Measurements from ENCODE around the gene HHLA2.

The HHLA2 gene

DNA sequence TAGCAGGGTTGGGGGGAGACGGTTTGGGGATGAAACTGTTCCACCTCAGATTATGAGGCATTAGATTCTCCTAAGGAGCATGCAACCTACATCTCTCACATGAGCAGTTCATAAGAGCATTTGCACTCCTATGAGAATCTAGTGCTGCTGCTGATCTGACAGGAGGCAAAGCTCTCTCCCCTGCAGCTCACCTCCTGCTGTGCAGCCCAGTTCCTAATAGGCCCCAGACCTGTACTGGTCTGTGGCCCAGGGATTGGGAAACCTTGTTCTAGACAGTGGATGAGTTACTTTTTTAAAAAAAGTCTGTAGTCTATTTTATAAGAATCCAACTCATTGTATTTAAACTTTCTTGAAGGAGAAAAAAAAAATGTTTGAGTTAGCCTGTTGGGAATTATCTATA is 100.0 kb downstream of the HHLA2 start:
- no peak for DNase-seq

DNA sequence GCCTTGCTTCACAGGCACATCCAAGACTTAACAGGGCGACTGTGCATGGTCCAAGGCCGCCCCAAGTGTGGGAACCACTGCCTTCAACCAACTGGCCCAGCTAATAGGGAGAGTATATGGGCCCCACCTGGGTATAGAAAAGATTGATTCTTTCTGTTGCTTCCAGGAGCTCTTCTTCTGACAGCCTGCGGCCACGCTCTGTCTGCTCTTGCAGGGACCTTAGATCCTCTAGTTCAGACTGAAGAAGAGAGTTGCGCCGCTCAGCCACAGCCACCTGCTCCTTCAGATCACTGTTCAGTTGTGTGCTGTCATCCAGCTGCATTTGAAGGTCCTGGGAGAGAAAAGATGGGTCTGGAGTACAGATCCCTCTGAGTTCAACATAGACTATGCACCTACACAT is 102.2 kb downstream of the HHLA2 start:
- no peak for DNase-seq

DNA sequence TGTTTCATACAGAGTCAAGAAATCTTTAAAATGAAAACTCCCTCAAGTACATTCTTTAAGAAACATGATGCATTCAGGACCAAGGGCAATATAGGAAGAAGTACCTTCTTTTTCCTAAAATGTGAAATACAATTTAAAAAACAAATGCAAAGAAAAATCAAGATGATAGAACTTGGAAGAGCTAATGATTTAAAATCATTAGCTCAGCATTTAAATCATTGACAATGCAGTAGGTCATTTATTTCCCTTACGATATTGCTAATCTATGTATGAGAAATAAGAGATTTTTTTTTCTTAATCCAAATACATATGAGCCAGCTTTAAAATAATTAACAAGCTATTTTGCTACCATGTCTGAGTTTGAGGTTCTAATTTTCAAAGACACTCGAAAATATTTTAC is 105.5 kb downstream of the HHLA2 start:
- no peak for DNase-seq

DNA sequence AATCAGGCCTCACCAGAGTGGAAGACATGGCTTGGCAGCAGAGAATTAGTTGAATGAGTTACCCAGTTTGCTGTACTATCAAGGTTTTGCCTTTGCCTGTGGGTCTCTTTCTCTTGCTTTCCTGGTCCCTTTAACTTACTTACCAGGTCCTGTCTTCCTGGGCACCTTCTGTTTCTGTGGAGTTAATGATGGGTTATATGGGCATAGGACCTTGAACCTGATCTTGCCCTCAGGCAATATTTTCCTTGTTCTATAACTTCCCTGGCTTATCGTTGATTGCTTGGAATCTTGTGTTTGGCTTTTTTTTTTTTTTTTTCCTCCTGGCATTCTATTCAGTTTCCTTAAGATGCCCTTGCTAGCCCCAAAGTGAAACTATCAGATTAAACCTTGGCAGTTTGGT is 106.8 kb downstream of the HHLA2 start:
- DNase-seq, result no peak

DNA sequence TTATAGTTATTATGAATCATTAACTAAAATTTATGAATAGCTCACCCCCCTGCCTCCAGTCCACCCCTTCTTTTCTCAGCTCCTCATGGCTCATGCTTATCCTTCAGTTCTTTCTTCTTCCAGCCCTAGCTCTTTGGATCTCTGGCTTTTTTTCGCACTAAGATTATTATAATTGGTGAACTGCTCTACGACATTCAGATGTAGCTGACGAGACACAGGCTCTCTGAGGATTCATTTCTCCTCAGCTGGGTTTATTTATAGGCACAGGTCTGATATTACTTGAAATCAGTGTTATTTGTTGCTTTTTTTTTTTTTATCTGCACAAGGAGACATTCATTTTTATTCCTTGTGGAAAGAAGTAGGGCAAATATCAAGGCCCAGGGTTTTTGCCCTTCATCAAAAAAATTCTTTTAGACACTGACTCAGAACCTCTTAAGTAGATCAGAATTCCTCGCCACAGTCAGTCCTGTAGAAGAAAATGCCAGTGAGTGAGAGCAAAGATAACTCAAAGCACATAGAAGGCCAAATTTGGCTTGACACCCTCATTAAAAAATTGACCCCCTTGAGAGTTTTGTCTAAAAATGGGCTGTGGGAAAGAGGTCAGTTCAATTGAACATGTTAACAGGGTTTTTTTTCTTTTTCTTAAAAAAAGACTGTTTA is 107.5 kb downstream of the HHLA2 start:
- no peak for DNase-seq

DNA sequence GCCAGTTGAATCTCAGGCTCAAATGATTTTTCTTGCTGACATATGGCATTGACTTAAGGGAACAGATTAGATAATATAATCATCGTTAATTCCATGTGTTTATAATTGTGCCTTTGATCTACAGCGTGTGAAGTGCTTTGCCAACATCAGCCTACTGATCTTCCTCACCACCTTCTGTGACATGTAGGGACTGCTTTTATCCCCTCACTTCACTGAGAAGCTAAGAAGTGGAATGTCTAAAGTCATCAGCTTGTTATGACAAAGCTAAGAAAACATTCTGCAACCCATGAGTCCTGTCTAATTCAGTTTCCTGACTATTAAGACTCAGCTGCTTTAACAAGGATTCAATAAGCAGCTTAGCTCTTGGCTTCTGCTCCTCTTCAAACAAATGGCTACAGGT is 108.0 kb downstream of the HHLA2 start:
- DNase-seq, result no peak

DNA sequence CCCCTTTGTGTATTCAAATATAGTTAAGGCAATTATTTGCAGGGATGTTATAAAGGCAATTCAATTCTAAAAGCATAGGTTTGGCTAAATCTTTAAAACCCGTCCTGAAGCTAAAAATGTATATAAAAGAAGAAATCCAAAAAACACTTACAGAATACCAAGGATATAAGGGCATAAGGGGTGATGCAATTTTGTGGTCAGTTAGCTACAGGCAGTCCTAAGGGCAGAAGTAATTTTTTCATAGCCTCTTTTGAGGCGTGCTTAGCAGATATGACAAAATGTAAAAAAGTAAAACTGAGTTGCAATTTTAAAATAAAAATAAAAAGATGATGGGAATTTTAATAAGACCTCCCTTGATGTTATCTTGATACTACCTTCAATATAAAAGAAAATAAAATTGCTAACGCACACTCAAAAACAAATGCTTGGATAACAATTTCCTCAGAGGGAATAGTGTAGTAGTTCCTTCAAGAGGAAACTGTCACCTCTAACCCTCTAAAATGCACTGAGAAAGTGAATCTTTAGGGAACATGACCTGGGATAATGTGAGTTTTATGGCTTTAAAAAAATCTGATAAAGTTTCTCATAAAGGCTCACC is 109.8 kb downstream of the HHLA2 start:
- DNase-seq, result no peak

DNA sequence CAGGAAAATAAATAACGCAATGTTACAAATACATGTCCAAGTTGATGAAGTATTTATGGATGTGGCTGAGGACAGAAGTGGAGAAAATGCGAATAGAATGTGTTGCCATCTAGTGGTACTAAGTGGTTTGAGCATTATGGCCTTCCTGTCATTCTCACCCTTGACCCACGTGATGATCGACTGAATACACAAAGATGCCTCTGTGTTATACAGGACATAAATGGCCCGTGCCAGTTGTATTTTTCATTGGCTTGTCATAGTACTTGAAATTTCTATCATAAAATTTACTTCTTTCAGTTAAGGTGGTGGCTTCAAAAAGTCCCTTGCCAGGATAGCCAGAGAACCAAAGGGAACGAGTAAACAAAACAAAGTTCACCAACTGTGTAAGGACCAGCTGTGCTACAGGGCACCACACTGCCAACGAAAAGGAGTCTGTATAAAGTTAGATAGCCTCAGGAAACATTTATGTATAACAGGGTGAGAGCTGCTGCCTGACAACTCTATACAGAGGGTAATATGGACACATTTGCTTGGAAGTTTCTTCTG is 110.4 kb downstream of the HHLA2 start:
- no peak for DNase-seq

DNA sequence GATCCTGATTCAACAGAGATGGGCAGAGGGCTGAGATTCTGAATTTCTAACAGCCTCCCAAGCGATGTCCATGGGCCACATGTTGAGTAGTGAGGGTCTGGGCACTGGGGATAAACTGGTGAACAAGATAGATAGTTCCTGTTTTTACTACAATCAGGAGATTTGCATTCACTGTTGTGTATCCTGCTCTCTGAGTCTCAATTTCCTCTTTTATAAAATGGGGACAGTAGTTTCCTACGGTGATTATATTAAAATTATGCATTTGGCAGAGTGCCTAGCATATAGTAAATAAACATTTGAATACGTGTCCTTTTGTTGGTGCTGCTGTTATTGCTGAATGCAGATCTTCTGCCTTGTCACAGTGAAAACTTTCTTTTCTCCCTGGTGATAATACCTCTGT is 111.5 kb downstream of the HHLA2 start:
- DNase-seq, result no peak

DNA sequence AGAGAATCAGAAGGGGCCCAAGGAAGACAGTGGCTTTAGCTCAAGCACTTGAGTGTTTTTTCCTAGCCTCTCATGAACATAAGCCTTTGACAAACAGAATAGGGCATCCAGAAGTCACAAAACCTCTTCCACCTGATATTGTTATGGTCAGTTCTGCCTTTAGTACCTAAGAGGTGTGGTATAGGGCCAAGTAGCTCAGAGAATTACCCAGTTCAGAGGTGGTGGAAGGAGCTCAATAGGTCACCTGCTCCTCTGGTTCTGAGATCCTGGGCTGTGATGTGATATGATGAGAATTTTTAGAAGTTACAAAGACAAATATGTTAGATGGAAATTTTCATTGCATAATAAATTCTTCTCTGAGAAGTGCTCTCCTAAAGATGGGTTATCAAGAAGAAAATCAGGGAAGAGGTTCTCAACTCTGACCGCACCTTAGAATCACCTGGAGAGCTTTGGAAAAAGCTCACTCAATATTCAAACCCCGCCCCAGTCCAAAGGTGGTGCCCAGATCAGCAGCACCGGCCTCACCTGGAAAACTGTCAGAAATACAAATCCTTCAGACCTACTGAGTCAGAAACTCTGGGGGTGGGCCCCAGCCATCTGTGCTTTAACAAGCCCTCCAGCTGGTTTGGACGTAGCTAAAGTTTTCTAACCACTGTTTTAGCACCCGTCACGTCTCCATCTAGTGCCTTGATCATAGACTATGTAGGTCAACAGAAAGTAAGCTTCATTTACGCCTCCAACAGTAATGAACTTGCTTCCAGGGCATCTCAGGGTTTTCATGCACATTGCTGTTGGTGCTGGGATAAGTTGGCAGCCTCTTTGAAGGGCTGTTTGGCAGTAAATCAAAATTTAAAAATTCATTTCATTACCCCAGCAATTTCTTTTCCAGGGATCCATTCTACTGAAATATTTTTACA is 112.8 kb downstream of the HHLA2 start:
- DNase-seq, result no peak

DNA sequence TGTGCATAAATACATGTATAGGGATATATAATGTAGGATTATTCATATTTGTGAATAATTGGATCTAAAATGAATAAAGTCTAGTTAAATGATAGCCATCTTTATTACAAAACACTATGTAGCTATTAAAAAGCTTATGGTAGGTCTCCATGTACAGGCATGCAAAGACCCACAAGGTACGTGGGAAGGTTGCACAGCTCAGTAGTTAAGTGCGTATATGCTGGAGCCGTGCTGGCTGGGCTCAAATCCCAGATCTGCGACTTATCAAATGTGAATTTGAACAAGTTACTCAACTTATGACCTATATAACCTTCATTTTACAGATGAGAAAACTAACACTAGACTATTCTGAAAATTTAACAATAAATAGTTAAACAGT is 113.4 kb downstream of the HHLA2 start:
- no peak for DNase-seq

DNA sequence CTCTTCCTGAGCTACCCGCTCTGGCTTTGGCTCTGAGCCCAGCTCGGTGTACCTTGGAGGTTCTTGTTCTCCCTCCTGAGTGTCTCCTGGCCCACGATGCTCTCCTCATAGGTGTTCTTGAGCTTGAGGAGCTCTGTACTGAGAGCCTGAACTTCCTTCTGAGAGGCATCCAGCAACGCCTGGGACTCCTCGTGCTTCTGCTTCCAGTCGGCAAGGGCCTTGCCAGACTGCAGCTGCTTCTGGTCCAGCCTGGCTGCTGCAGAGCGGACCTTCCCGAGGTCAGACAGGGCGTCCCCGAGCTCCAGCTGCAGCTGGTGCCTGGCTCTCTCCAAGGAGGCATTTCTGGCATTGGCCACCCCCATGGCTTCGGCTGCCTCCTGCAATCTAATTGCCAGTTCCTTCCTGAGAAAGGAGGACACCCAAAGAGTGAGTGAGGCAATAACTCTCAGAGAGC is 114.2 kb downstream of the HHLA2 start:
- no peak for DNase-seq

DNA sequence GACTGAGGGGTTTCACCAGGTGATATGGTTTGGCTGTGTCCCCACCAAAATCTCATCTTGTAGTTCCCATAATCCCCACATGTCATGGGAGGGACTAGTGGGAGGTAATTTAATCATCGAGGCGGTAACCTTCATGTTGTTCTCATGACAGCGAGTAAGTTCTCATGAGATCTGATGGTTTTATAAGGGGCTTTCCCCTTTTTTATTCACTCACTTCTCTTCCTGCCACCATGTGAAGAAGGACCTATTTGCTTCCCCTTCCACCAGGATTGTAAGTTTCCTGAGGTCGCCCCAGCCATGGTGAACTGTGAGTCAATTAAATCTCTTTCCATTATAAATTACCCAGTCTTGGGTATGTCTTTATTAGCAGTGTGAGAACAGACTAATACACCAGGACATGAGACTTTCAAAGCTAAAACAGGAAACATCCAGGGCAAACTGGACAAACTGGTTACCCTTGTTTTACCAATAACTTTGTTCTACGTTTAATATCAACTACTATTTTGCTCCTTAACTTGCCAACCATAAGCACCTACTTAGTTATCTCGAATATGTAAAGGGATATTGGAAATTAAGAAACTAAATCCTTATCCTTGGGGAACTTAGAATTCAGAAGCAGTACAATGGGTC is 115.9 kb downstream of the HHLA2 start:
- no peak for DNase-seq

DNA sequence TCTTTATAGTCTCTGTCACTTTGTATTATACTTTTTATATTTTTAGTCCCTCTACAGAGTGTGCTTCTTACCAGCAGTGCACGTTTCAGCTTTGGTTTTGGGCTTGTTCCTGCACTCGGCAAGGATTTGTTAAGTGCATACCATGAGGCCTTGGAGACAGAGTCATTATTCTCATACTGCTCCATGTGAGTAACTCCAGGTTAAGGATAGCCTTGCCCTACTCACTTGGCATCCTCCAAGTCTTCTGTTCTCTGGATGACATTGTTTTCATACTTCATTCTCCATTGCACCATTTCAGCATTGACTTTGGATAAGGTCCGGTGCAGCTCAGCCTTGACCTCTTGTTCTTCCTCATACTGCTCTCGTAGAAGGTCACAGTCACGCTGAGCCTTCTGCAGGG is 117.7 kb downstream of the HHLA2 start:
- no peak for DNase-seq

DNA sequence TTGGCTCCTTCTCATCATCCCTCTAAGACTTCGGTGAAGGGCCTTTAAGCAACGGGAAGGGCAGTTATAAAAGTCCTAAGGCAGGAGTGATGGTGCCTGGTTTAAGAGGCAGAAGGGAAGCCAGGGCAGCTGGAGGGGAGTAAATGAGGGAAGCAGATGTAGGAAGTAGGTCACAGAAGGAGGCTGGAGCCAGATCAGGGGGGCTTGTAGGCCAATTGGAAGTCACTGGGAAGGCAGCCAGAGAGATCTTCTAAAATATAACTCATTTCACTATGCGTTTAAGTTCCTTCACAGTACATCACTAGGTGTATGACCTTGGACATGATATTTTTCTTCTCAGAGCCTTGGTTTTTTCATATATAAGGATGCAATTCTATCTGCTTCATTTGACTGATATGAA is 119.3 kb downstream of the HHLA2 start:
- DNase-seq, result no peak

DNA sequence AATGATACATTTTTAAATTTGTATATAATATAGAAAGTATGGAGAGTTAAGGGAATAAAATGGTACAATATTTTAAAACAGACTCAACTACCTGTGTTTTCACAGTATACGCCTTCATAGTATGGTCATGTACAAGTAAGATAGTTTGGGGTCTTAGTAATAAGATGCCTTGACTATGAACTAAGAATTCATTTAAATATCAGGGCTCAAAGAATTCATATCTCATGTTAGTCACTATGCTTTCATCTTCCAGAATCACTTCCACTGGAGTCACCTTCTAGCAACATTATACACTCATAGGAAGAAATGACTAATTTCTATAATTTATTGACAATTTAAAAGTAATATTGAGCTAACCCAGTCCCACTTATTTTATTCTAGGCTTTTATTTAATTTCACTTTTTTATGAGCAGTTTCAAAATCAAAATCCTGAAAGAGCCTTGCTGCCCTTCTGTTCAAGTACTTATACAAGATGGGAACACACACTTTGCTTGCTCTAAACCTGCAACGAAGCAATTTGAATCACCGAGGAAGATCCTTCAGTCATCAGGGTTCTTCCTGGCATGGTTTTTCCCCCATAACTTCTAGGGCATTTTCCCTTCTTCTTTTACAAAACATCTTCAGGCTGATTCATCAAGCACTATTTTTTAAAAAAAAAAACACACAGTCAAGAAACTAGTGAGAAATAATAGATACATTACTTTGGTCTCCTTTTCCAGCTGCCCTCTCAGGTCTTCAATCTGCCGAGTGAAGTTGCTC is 119.9 kb downstream of the HHLA2 start:
- no peak for DNase-seq

DNA sequence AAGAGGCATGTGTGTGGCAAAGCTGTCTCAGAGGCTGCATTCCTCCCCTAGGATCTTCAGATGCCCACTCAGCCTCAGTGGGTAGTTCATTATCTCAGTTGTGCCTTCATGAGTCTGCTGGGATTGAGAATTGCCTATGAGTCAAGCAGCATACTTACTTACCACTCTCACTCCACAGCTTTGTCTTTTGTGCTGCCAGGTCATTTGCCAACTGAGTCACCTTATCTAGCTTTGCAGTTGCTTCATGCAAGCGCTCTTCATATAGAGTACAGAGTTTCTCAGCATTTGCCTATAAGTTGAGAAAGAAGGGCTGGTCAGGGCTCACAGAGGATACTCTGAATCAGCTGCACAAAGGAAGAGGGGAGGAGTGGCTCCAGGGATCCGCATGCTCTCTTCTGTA is 124.6 kb downstream of the HHLA2 start:
- DNase-seq, result no peak

Measured in activated naive CD4-positive, alpha-beta T cell (primary cell).